HG02571 (cell line): ENCODE measurements around the gene ZFHX3.

Experiments used
- ATAC-seq: cut with Tn5 transposase; IDR thresholded peaks from one replicate; pipeline ENCODE4 v1.9.1; 2021; ENCODE audit warnings: mild to moderate bottlenecking, moderate library complexity; ENCODE audit not compliant: unreplicated experiment

ZFHX3 gene

DNA sequence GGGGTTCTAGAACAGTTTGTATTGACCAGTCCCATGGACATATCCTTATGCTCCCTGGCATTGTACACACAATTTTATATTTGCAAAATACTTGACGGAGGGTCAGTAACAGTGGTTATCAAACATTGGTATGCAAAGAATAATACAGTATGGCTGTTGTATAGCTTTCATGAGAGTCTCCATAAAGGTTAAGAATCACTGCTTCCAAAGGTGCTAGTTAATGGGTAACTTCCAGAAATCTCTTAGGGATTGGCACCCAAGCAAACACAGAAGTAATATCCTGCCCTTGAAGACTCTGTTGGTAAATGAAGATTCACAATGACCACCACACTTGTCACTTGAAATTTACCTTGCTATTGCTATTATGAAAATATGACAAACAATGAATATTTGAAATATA, 239.2 kb downstream of the ZFHX3 start:
- no peak for ATAC-seq

- ATAC-seq = no peak
Observed at GRCh38 chr16:72807245-72807644, 240.7 kb downstream of the ZFHX3 start.

GRCh38 chr16:72805486-72805885, 242.4 kb downstream of the ZFHX3 start:
- no peak for ATAC-seq

GRCh38 chr16:72800524-72801161, 247.3 kb downstream of the ZFHX3 start:
- no peak for ATAC-seq

DNA sequence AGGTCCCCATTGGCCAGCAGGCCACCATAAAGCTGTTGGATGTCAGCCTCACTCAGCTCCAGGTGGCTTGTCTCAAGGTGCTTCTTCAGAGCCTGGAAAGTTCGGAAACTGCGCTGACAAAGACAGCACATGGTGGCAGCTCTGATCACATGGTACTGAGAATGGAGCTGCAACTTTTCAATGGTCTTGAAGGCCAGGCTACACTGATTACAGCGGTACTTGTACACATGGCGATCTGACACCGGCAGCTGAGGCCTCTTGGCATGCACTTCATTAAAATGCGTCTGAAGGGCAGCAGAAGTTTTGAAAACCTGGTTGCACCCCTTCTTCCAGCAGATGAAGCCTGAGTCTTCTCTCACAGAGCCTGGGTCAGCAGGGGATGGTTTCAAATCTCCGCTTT, 249.7 kb downstream of the ZFHX3 start:
- no peak for ATAC-seq

- ATAC-seq = no peak
Observed at GRCh38 chr16:72797621-72798020, 250.3 kb downstream of the ZFHX3 start.

DNA sequence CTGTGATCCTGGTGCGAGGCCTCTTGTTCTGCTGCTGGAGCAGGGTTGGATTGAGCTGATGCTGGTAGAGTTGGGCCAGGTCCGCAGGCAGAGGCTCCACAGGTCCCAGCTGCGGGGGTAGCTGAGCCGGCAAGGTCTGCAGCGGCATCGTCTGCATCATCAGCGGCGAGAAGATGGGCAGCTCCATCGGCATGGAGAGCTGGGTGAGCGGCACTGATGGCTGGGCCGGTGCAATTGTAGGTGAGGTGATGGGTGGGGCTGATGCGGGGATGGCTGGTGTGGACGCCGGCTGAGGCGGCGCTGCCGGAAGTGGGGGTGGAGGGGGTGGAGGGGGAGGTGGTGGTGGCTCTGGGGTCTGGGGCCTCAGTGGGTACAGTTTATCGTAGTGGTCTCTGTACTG, 251.7 kb downstream of the ZFHX3 start:
- ATAC-seq = no peak

DNA sequence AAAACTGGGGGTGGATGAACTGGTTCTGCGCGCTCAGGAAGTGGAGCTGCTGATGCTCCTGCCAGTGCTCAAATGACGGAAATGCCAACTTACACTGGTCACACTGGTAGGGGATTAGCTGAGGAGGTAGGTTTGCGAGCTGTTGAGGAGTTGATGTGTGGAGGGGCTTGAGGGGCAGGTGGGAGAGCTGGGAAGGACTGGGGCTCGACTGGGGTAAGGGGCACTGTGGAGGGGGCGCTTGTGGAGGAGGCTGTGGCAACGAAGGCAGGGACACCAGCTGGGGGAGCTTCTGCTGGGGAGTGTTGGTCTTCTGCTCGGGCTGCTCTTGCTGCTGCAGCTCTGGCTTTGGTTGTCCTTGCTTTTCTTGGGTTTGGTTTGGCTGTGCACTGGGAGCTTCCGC, 252.9 kb downstream of the ZFHX3 start:
- no peak for ATAC-seq

DNA sequence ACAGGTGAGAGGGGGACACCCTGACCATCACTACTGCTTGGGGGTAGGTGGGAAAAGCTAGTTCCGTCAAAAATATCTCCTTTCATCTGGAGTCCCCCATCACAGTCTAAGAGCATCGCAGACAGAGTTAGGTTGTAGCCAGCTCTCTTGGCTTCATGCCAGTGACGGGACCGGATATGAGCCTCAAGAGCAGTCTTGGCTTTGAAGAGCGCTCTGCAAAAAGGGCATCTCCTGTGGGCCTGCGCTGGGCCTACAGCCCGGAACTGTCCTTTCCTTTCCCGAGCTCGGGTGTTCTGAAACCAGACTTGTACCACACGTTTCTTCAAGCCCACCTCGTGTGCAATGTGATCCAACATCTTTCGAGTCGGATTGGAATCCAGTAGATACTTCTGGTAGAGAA, 253.6 kb downstream of the ZFHX3 start:
- ATAC-seq = no peak

- ATAC-seq = no peak
Observed at GRCh38 chr16:72793716-72794115, 254.2 kb downstream of the ZFHX3 start.

- no peak for ATAC-seq
Observed at GRCh38 chr16:72793017-72793416, 254.9 kb downstream of the ZFHX3 start.

DNA sequence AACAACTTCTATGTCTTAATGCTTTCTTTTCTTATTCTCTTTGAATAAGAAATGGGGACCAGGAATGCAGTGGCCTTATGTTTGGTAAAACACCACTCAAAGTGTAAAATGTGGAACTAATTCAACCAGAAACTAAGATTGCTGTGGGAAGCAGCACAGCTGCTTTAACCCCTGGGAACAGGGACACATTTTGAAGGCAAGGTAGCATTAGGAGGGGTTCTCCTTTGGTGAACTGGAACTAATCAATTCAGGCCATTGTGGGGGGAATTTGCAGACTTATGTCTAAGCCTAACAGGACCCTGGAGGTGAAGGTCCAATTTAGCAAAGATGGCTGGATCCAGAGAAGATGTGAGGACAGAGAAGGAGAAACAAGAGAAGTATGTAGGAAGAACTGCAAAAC, 256.1 kb downstream of the ZFHX3 start:
- no peak for ATAC-seq

- ATAC-seq = no peak
Observed at GRCh38 chr16:72789921-72790320, 258.0 kb downstream of the ZFHX3 start.

DNA sequence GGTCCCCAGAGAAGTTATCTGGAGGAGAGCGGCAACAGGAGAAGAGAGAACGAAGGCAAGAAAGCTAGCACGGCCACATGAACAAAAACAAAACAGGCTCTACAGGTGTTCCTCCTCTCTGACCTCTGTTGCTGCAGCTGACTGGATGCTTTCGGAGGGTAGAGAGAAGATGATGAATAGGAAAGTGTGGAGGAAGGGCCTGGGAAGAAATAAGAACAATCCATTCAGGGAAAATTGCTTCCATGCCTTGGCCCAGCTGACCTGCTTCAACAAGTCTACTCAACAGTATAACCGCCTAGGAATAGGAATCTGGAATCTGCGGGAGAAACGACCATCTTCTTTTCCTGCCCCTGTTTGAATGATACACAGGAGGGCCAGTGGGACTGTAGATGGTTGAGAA, 258.5 kb downstream of the ZFHX3 start:
- ATAC-seq = no peak

DNA sequence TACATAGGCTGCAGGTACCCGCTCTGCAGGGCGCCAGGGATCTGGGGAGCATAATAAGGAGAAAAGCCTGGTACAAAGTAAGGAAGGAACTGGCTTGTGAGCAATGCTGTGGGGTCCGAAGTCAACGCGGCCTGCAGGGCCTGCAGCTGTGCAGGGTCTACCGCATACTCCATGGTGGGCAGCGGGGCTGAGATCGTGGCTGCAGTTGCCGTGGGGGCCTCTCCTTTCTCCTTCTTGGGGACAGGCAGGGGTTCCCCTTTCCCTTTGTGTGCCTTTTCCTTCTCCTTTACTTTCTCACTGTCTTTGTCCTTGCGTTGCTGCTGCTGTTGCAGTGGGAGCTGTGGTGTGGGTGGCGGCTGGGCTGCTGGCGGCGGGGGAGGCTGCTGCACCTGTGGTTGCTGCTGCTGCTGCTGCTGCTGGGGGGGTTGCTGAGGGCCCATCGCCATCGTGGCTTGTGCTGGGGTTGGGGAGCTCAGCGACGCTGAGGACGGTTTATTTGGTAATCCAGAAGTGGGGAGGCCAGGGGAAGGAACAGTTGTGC, 259.6 kb downstream of the ZFHX3 start:
- ATAC-seq = no peak

GRCh38 chr16:72787514-72788268, 260.2 kb downstream of the ZFHX3 start:
- ATAC-seq = peak; percentile 85

GRCh38 chr16:72787130-72787513, 260.8 kb downstream of the ZFHX3 start:
- ATAC-seq = no peak

GRCh38 chr16:72786606-72787005, 261.3 kb downstream of the ZFHX3 start:
- ATAC-seq = no peak

- ATAC-seq = no peak
Observed at GRCh38 chr16:72785886-72786285, 262.0 kb downstream of the ZFHX3 start.

GRCh38 chr16:72785171-72785570, 262.8 kb downstream of the ZFHX3 start:
- no peak for ATAC-seq

GRCh38 chr16:72783716-72784318, 264.1 kb downstream of the ZFHX3 start:
- no peak for ATAC-seq

- no peak for ATAC-seq
Observed at GRCh38 chr16:72769876-72770275, 278.1 kb downstream of the ZFHX3 start.
